ENCODE results near the gene AFF4. TPM values are rescaled to one million over a fixed set of nuclear protein-coding genes. Genes with fewer than 3 reads are reported as not detected.
"Not testable (repeated sequence)": the region's sequence is repeated elsewhere in the genome, so short reads cannot be mapped to it uniquely, and the experiment has no call there.

AFF4 gene
- total RNA-seq, 2 donors from 2014 or later: 69.2 to 74.6 TPM

DNA sequence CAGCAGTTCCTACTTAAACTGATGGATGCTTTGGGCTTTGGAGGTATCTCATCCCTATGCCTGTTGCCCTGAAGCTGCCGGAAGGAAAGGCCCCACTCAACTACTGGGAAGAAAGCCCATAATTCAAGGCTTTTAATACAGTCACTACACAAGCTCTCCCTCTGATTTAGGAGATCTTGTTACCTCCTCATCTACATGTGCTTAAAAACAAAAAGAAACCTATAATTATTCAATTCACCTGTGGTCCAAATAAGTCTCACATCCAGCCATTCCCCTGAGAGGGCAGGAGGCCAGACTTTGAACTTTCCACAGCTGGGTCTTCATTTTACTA lies 90.7 kb downstream of the AFF4 start:
- Mint-ChIP-seq H3K27me3 (no peaks in the 10 kb centered on the region), H3K4me1 (peaks cover 4% of the 10 kb centered on the region), H3K4me3 (no peak overlapping the region), H3K27ac (peak overlapping the region; percentile 61), H3K36me3 (ENCODE audit: low read depth) (no peaks in the 10 kb centered on the region)
- ATAC-seq (no peak), DNase-seq (no peak)
- no peaks in the 10 kb centered on the region for H3K9me3 ChIP-seq (ENCODE audit: control insufficient read depth, low read length, poor library complexity, severe bottlenecking)

DNA sequence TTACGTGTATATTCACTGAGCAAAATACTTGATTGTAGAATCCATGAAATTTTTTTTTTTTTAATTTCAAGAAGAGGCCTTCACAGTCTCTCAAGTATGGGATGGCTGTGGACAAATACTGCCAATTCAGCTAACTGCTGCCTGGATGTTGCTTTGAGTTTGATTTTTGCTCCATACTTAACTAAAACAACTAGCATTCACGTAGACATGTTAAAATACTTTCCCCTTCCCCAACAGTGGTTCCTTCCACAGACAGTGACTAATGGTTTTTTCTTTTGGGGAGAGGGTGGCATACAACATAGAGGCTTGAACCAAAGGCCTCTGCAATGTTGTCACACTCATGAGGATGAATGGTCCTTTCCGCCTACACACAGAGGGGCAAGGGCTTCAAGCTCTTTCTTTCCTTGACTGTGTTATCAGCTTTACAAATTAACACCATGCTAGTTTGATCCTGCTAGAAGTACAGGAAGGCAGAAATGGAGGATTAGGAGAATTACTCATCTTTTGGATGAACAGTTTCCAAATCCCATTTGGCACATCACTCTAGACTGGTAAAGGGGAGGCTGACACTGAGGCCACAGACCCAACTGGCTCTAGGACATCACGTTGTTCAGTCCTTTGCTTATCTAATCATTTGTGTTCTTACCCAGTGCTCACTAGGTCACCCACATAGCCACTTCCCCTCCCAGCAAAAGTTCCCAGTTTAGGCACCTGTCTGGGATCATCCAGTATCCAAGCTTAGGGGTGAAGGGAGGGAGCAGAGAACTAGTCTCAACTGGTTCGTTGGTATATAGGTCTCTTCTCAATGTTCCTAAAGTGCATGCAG lies 91.8 kb downstream of the AFF4 start:
- H3K36me3 Mint-ChIP-seq (ENCODE audit: low read depth): no peaks in the 10 kb centered on the region
- peaks cover 14% of the 10 kb centered on the region for H3K4me1 Mint-ChIP-seq
- H3K27me3 Mint-ChIP-seq: no peaks in the 10 kb centered on the region
- H3K4me3 Mint-ChIP-seq: no peak overlapping the region
- peak overlapping the region; percentile 61 for H3K27ac Mint-ChIP-seq
- no peaks in the 10 kb centered on the region for H3K9me3 ChIP-seq (ENCODE audit: control insufficient read depth, low read length, poor library complexity, severe bottlenecking)
- no peak for DNase-seq
- no peak for ATAC-seq

DNA sequence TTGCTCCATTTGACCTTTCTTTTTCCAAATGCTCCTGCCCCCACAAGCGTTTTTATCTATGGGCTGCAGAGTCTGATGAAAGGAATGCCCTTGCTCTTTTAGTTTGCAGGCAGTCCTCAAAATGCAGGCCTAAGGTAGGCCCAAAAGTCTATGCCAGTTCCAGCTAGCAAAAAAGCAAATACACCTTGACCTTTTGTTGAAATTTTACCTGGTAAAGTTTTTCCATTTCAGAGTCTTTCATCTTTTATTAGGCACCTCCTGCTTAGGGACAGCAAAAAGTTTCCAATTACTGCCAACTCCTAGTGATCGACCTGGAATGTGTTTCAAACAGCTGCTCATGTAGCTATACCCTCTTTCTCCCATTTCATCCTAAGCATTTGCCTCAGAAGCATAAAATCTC lies 92.6 kb downstream of the AFF4 start:
- ATAC-seq: no peak
- peaks cover 4% of the 10 kb centered on the region for H3K36me3 Mint-ChIP-seq (ENCODE audit: low read depth)
- peaks cover 18% of the 10 kb centered on the region for H3K4me1 Mint-ChIP-seq
- H3K27me3 Mint-ChIP-seq: no peaks in the 10 kb centered on the region
- H3K27ac Mint-ChIP-seq: peak overlapping the region; percentile 68
- no peak overlapping the region for H3K4me3 Mint-ChIP-seq
- DNase-seq: no peak
- no peaks in the 10 kb centered on the region for H3K9me3 ChIP-seq (ENCODE audit: control insufficient read depth, low read length, poor library complexity, severe bottlenecking)

DNA sequence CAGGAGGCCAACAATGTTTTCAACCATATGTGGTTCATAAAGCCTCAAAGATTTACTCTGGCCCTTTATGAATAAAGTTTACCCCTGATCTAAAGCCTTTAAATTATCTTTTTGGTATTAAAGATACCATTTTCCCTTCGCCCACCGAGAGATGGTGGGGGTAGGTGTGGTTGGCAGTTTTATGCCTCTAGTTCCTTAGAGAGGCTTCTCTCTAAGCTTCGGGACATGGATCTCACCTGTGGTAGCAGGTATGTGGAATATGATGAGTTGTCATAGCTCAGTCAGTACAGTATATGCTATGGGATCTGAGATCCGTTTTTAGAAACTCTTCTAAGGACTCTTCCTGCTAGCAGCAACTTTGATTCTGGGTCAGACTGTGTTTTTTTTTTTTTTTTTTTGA lies 94.7 kb downstream of the AFF4 start:
- no peak for ATAC-seq
- Mint-ChIP-seq H3K4me3 (no peak overlapping the region), H3K27me3 (no peaks in the 10 kb centered on the region), H3K36me3 (ENCODE audit: low read depth) (peaks cover 4% of the 10 kb centered on the region), H3K27ac (no peak overlapping the region), H3K4me1 (peaks cover 18% of the 10 kb centered on the region)
- no peak for DNase-seq
- H3K9me3 ChIP-seq (ENCODE audit: control insufficient read depth, low read length, poor library complexity, severe bottlenecking): no peaks in the 10 kb centered on the region

DNA sequence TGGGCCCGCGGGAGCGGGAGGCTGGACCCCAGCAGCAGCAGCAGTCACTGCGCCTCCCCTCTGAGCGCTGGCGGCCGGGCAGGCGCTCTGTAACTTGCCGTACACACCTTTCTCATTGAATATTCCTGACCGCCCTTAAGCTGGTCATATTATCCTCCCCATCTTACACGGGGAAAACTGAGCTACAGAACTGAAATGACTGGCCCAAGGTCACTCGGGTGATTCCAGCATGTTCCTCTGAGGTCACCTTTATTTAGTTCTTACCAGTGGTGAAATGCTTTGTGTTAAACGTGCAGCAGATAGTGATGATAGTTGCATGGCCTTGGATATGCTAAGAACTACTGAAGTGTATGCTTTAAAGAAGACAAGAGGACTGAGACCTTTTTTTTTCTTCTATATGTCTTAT lies 96.4 kb downstream of the AFF4 start:
- H3K9me3 ChIP-seq (ENCODE audit: control insufficient read depth, low read length, poor library complexity, severe bottlenecking): no peaks in the 10 kb centered on the region
- Mint-ChIP-seq H3K27ac (peak overlapping the region; percentile 98), H3K4me3 (peak overlapping the region; percentile 98), H3K27me3 (peaks cover 2% of the 10 kb centered on the region), H3K4me1 (peaks cover 16% of the 10 kb centered on the region), H3K36me3 (ENCODE audit: low read depth) (peaks cover 4% of the 10 kb centered on the region)
- DNase-seq (no peak), ATAC-seq (no peak)

DNA sequence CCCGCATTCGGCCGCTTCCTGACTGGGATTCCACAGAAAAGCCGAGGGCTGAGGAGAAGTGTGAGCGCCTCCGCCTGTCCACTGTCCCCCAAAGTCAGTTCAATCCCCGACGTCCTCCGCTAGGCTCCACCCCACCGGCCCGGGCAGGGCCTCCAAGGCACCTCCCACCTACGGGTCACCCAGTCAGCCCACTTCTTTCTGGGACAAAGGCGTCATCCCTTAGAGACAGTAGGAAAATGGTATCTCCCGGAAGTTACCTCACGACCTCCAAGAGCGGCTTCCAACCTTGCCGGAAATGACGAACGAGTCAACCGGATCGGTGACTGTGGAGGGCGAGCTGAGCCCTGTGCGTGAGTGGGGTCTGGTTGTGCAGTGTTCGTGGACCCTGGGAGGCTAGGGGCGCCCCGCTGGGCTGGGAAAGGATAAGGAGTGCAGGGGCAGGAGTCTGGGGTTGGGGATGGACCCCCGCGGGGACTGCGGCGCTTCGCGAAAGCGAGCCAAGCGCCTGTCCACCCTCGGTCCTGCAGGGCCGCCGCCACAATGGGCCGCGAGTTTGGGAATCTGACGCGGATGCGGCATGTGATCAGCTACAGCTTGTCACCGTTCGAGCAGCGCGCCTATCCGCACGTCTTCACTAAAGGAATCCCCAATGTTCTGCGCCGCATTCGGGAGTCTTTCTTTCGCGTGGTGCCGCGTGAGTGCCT lies 96.9 kb downstream of the AFF4 start, which contains the start of the genes GDF9 and UQCRQ:
Gene GDF9, minus strand, starts transcription at position 128 of the 704 bp plus-strand sequence. CDS start 1,936 bp downstream, outside the sequence.
Gene UQCRQ, plus strand, starts transcription at position 301 of the 704 bp plus-strand sequence. Its CDS starts 240 bp downstream, at position 541.
- Mint-ChIP-seq H3K36me3 (ENCODE audit: low read depth) (peaks cover 4% of the 10 kb centered on the region), H3K27me3 (peaks cover 7% of the 10 kb centered on the region), H3K4me1 (peaks cover 16% of the 10 kb centered on the region), H3K27ac (peak within 1 kb of the TSS; percentile 98), H3K4me3 (peak within 1 kb of the TSS; percentile 98)
- DNase-seq (peak; percentile 77 to 84 (median 83)), ATAC-seq (peak; percentile 98)
- no peaks in the 10 kb centered on the region for H3K9me3 ChIP-seq (ENCODE audit: control insufficient read depth, low read length, poor library complexity, severe bottlenecking)

DNA sequence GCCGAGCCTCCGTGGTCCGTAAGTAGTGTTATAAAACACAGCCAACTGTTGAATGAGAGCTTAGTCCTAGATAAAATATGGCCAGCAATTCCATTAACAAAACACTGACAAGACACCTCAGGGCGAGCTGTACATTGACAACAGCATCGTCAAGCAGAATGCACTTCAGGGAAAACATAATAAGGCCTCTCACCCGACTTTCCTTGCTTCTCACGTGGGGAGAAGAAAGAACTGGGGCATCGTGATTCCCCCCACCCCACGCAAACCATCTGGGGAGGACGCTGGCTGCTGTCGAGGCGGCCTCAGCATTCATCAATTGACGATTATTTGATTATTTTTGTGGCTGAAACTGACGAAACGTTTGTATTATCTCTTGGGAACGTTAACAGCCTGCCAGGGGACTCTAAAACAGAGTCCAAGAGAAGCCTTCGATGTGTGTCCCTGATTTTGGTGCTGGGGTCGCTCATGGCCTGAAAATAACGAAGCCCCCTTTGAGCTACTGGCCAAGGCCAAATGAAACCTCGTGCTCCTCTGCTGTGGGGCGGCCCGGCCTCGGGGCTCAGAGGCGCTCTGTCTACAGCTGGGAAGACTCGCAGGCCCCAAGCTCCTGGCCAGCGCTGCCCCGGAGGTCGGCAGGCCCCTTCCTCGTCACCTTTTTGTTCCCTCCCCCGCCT lies 97.6 kb downstream of the AFF4 start:
- no peaks in the 10 kb centered on the region for H3K9me3 ChIP-seq (ENCODE audit: control insufficient read depth, low read length, poor library complexity, severe bottlenecking)
- Mint-ChIP-seq H3K4me3 (peak overlapping the region; percentile 98), H3K4me1 (peaks cover 14% of the 10 kb centered on the region), H3K36me3 (ENCODE audit: low read depth) (peaks cover 4% of the 10 kb centered on the region), H3K27ac (peak overlapping the region; percentile 98), H3K27me3 (peaks cover 7% of the 10 kb centered on the region)
- ATAC-seq: no peak
- DNase-seq: no peak

DNA sequence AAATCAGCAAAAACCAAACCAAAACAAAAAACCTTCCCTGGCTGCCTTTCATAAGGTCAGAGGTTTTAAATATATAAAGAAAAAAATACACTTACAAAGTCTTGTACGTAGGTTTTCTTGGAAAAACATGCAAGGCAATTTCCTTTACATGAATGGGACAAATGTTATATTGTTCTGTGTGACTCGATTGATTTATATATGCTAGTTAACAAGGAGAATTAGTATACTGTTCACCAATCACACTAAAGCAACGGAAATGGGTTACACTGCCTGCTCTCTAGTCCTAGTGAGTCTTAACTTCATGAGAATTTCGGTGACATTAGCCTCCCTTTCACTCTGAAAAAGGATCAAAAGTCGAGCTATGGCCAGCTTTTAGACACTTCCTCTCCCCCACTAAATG lies 102.7 kb downstream of the AFF4 start:
- no peaks in the 10 kb centered on the region for H3K36me3 Mint-ChIP-seq (ENCODE audit: low read depth)
- no peaks in the 10 kb centered on the region for H3K4me1 Mint-ChIP-seq

DNA sequence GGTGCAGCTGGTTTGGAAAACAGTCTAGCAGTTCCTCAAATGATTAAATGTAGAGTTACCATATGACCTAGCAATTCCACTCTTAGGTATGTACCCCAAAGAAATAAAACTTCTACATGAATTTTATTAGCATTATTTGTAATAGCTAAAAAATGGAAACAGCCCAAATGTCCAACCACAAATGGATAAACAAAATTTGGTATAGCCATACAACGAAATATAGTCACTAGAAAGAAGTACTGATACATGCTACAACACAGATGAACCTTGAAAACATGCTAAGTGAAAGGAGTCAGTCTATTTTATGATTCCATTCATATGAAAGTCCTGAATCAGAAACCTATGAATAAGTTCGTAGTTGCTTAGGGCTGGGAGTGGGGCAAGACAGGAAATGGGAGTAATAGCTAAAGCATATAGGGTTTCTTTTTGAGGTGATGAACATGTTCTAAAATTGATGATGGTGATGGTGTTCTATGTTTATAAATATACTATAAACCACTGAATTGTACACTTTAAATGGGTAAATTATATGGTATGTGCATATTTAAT lies 103.5 kb downstream of the AFF4 start:
- no peak for ATAC-seq
- Mint-ChIP-seq H3K27ac (no peak overlapping the region), H3K4me3 (no peak overlapping the region), H3K4me1 (no peaks in the 10 kb centered on the region), H3K36me3 (ENCODE audit: low read depth) (no peaks in the 10 kb centered on the region), H3K27me3 (peaks cover 18% of the 10 kb centered on the region)
- H3K9me3 ChIP-seq (ENCODE audit: control insufficient read depth, low read length, poor library complexity, severe bottlenecking): no peaks in the 10 kb centered on the region
- DNase-seq: no peak

More for the DNA sequence above, 102.7 kb downstream of the AFF4 start:
- Mint-ChIP-seq H3K27me3 (peaks cover 10% of the 10 kb centered on the region), H3K27ac (no peak overlapping the region), H3K4me3 (no peak overlapping the region)
- H3K9me3 ChIP-seq (ENCODE audit: control insufficient read depth, low read length, poor library complexity, severe bottlenecking): no peaks in the 10 kb centered on the region
- no peak for ATAC-seq
- no peak for DNase-seq

DNA sequence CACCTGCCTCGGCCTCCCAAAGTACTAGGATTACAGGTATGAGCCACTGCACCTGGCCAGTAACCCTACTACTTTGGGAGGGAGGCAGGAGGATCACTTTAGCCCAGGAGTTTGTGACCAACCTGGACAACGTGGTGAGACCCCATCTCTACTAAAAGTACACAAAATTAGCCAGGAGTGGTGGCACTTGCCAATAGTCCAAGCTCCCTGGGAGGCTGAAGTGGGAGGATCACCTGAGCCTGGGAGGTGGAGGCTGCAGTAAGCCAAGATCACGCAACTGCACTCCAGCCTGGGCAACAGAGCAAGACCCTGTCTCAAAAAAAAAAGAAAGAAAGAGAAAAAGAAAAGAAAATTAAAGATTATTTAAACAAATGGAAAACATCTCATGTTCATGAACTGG lies 107.4 kb downstream of the AFF4 start:
- no peak overlapping the region for H3K27ac Mint-ChIP-seq
- H3K36me3 Mint-ChIP-seq (ENCODE audit: low read depth): peaks cover 2% of the 10 kb centered on the region
- H3K9me3 ChIP-seq (ENCODE audit: control insufficient read depth, low read length, poor library complexity, severe bottlenecking): no peaks in the 10 kb centered on the region
- DNase-seq (no peak), ATAC-seq (no peak)
- no peak overlapping the region for H3K4me3 Mint-ChIP-seq
- peaks cover 14% of the 10 kb centered on the region for H3K27me3 Mint-ChIP-seq
- H3K4me1 Mint-ChIP-seq: peaks cover 2% of the 10 kb centered on the region

DNA sequence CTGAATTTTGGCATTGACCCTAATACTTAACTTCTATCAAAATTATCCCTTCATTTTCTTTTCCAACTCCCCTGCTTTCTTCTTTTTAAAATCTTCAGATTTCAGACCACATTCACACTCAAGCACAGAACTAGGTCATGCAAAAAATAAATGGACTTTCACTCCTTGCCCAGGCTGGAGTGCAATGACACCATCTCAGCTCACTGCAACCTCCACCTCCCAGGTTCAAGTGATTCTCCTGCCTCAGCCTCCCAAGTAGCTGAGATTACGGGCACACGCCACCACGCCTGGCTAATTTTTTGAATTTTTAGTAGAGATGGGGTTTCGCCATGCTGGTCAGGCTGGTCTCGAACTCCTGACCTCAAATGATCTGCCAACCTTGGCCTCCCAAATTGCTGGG lies 108.4 kb downstream of the AFF4 start:
- not testable (repeated sequence) for DNase-seq; H3K36me3 Mint-ChIP-seq (ENCODE audit: low read depth); H3K4me3 Mint-ChIP-seq; ATAC-seq; H3K4me1 Mint-ChIP-seq; H3K27ac Mint-ChIP-seq; H3K9me3 ChIP-seq (ENCODE audit: control insufficient read depth, low read length, poor library complexity, severe bottlenecking)
- H3K27me3 Mint-ChIP-seq: peaks cover 14% of the 10 kb centered on the region

DNA sequence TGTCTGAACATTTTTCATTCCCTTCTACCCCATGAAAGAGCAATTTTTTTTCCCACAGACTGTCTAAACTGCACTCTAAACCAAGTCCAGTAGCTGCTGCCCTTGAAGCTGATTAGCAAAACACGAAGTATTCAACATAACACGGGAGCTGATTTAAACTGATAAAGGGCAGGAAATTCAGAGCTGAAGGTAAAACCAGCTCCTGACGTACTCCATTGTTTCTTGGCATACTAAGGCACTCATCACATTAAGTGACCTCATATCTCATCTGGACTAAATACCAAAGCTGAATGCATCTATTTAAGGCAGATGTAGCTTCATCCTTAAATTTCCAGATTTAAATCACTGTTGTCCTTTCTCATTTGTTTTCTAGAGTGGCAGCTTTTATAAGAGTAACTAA lies 109.1 kb downstream of the AFF4 start:
- H3K4me1 Mint-ChIP-seq: peaks cover 5% of the 10 kb centered on the region
- DNase-seq (no peak), ATAC-seq (no peak)
- no peak overlapping the region for H3K27ac Mint-ChIP-seq
- peaks cover 2% of the 10 kb centered on the region for H3K36me3 Mint-ChIP-seq (ENCODE audit: low read depth)
- no peak overlapping the region for H3K4me3 Mint-ChIP-seq
- H3K27me3 Mint-ChIP-seq: peaks cover 14% of the 10 kb centered on the region
- no peaks in the 10 kb centered on the region for H3K9me3 ChIP-seq (ENCODE audit: control insufficient read depth, low read length, poor library complexity, severe bottlenecking)

DNA sequence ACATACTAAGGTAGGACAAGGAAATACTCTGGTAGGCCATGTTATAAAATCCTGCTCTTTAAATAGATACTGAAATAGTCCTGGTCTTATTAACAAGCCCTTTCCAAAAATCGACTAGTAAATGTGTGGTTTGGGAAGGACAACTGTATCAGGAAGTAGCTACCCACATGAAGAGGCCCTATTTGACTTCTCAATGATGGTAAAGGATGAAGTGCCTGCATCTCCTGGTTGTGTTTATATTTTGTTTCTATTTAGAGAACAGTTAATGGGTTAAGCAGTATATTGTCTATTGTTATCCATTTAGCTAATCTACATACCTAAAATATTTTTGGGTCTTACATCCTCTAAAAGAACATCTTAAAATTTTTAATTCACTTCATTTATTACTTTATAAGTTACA lies 109.6 kb downstream of the AFF4 start:
- H3K27ac Mint-ChIP-seq: no peak overlapping the region
- peaks cover 14% of the 10 kb centered on the region for H3K27me3 Mint-ChIP-seq
- peaks cover 5% of the 10 kb centered on the region for H3K4me1 Mint-ChIP-seq
- ATAC-seq (no peak), DNase-seq (no peak)
- no peaks in the 10 kb centered on the region for H3K9me3 ChIP-seq (ENCODE audit: control insufficient read depth, low read length, poor library complexity, severe bottlenecking)
- H3K36me3 Mint-ChIP-seq (ENCODE audit: low read depth): peaks cover 2% of the 10 kb centered on the region
- no peak overlapping the region for H3K4me3 Mint-ChIP-seq

Data from T-helper 17 cell (primary cell).